Fibroblast of lung (primary cell): ENCODE measurements around the gene GPC5. TPM values are rescaled to one million over a fixed set of nuclear protein-coding genes. Genes with fewer than 3 reads are reported as not detected.

ENCODE experiments used
- DNase-seq, 2 donors: peaks; one replicate each; pipeline versions ENCODE4 v3.0.0 to v3.0.0-alpha.2; 2010; ENCODE audit warnings: low read depth in 2 of 2
- H2AFZ ChIP-seq: 2 replicates; pipeline ENCODE4 v1.5.1; 2012; ENCODE audit warnings: low read length, control low read depth, inconsistent platforms
- H3K27ac ChIP-seq: 2 replicates; pipeline ENCODE4 v1.5.1; 2011; ENCODE audit warnings: low read length, control low read depth; ENCODE audit not compliant: insufficient read depth
- H3K27me3 ChIP-seq: 2 replicates; pipeline ENCODE4 v1.5.1; 2011; ENCODE audit warnings: mild to moderate bottlenecking, low read length; ENCODE audit not compliant: control insufficient read depth, insufficient read depth
- H3K36me3 ChIP-seq: 2 replicates; pipeline ENCODE4 v1.5.1; 2011; ENCODE audit warnings: low read length; ENCODE audit not compliant: control insufficient read depth, insufficient read depth
- H3K4me1 ChIP-seq: 2 replicates; pipeline ENCODE4 v1.5.1; 2011; ENCODE audit warnings: low read length; ENCODE audit not compliant: control insufficient read depth, insufficient read depth; ENCODE audit errors: extremely low read depth
- H3K4me2 ChIP-seq: 2 replicates; pipeline ENCODE4 v1.5.1; 2011; ENCODE audit warnings: low read length, control low read depth; ENCODE audit not compliant: insufficient read depth; ENCODE audit errors: extremely low read depth
- H3K4me3 ChIP-seq, 4 experiments: fragments of 200-600 bp in 1 of 4; sonication (generic) in 1 of 4; replicated peaks in 1 of 4; 2 replicates each; pipeline ENCODE4 v1.5.1; 2011 to 2016; ENCODE audit warnings: low read length in 4 of 4, low read depth in 3 of 4, mild to moderate bottlenecking in 3 of 4, control low read depth in 2 of 4, inconsistent platforms in 1 of 4, mixed read lengths in 1 of 4; ENCODE audit not compliant: insufficient read depth in 1 of 4; ENCODE audit errors: control extremely low read depth in 1 of 4
- H3K79me2 ChIP-seq: 2 replicates; pipeline ENCODE4 v1.5.1; 2012; ENCODE audit warnings: mild to moderate bottlenecking, low read length, inconsistent platforms; ENCODE audit not compliant: control insufficient read depth, insufficient read depth
- H3K9ac ChIP-seq: 2 replicates; pipeline ENCODE4 v1.5.1; 2011; ENCODE audit warnings: mild to moderate bottlenecking, low read length, control low read depth; ENCODE audit not compliant: insufficient read depth
- H3K9me3 ChIP-seq: 2 replicates; pipeline ENCODE4 v1.5.1; 2012; ENCODE audit warnings: low read depth, low read length; ENCODE audit not compliant: control insufficient read depth, insufficient read depth
- H4K20me1 ChIP-seq: 2 replicates; pipeline ENCODE4 v1.5.1; 2011; ENCODE audit warnings: low read length; ENCODE audit not compliant: control insufficient read depth, insufficient read depth; ENCODE audit errors: extremely low read depth
- CTCF ChIP-seq, 2 donors: IDR thresholded peaks in 1 of 2; conservative IDR thresholded peaks in 1 of 2; 1 replicate in 1 of 2; 2 replicates in 1 of 2; pipeline ENCODE4 v1.5.1; 2011 to 2012; ENCODE audit warnings: low read length in 2 of 2, control low read depth in 1 of 2, inconsistent platforms in 1 of 2, low read depth in 1 of 2, mild to moderate bottlenecking in 1 of 2
- EZH2 ChIP-seq: IDR thresholded peaks from 2 replicates; pipeline ENCODE4 v1.5.1; 2012; ENCODE audit warnings: low read length, control low read depth, mild to moderate bottlenecking; ENCODE audit errors: missing control alignments
- polyA plus RNA-seq, 2 donors: library from polyadenylated mRNA; depleted of rRNA in 1 of 2; stranded (reverse) in 1 of 2; unstranded in 1 of 2; fragments of >200 nt; gene quantifications; 2 replicates each; pipeline ENCODE4 v1.2.1, GENCODE V29; 2011 to 2012; ENCODE audit warnings: missing spikeins in 1 of 2
- total RNA-seq: library from RNA; depleted of rRNA; stranded (reverse); fragments of >200 nt; gene quantifications from 2 replicates; pipeline ENCODE4 v1.2.1, GENCODE V29; 2014

The GPC5 gene
- total and polyA plus RNA-seq, 2 donors (not counting 1 experiment from before 2014, with no cell fraction given), result 0.17 TPM; not detected in 1

DNA sequence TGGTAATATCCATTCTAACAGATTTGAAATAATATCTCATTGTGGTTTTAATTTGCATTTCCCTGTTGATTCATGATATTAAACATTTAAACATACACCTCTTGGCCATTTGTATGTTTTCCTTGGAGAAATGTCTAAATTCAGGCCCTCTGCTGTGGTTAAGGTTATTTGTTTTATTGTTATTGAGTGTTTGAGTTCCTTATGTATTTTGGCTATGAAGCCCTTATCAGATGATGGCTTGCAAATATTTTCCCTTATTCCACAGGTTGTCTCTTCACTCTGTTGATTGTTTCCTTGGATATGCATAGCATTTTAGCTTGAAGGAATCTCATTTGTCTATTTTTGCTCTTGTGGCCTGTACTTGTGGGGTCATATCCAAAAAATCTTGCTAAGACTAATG lies 303.6 kb downstream of the GPC5 start:
- no peaks in the 10 kb centered on the region for H3K27me3 ChIP-seq
- TF ChIP-seq CTCF (conservative IDR thresholded peaks at IDR 0.05 in 1 of 2, IDR thresholded peaks at IDR 0.05 in 1 of 2; ENCODE audit: low read depth in 1 of 2, low read length in 2 of 2) (no peak), EZH2 (no peak)

DNA sequence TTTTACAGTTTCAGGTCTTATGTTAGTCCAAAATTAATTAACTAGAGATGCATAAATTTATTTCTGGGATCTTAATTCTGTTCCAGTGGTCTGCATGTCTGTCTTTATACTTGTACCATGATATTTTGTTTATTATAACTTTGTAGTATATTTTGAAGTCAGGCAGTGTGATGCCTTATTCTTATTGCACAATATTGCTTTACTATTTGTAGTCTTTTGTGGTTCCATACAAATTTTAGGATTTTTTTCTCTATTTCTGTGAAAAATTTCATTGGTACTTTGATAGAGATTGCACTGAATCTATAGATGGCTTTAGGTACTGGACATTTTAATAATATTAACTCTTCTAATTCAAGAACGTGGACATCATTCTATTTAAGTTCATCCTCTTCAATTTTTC lies 304.0 kb downstream of the GPC5 start:
- no peaks in the 10 kb centered on the region for H3K79me2 ChIP-seq
- no peaks in the 10 kb centered on the region for H3K4me1 ChIP-seq
- TF ChIP-seq CTCF (conservative IDR thresholded peaks at IDR 0.05 in 1 of 2, IDR thresholded peaks at IDR 0.05 in 1 of 2; ENCODE audit: low read depth in 1 of 2, low read length in 2 of 2) (no peak), EZH2 (no peak)
- no peak overlapping the region for H3K27ac ChIP-seq
- H2AFZ ChIP-seq, result no peak overlapping the region
- H3K27me3 ChIP-seq, result no peaks in the 10 kb centered on the region
- H3K4me2 ChIP-seq, result no peak overlapping the region
- DNase-seq, result no peak
- no peak overlapping the region for H3K4me3 ChIP-seq
- H3K36me3 ChIP-seq, result no peaks in the 10 kb centered on the region
- no peak overlapping the region for H3K9ac ChIP-seq
- no peaks in the 10 kb centered on the region for H4K20me1 ChIP-seq
- no peaks in the 10 kb centered on the region for H3K9me3 ChIP-seq

More for the DNA sequence above, 303.6 kb downstream of the GPC5 start:
- H3K9ac ChIP-seq, result no peak overlapping the region
- H3K4me2 ChIP-seq, result no peak overlapping the region
- DNase-seq, result no peak
- H3K79me2 ChIP-seq, result no peaks in the 10 kb centered on the region
- no peak overlapping the region for H3K27ac ChIP-seq
- H3K4me1 ChIP-seq, result no peaks in the 10 kb centered on the region
- no peaks in the 10 kb centered on the region for H4K20me1 ChIP-seq
- no peaks in the 10 kb centered on the region for H3K36me3 ChIP-seq
- H2AFZ ChIP-seq, result no peak overlapping the region
- H3K4me3 ChIP-seq, result no peak overlapping the region
- H3K9me3 ChIP-seq, result no peaks in the 10 kb centered on the region

- TF ChIP-seq EZH2, result no peak
- no peak for TF ChIP-seq CTCF (conservative IDR thresholded peaks at IDR 0.05 in 1 of 2, IDR thresholded peaks at IDR 0.05 in 1 of 2; ENCODE audit: low read depth in 1 of 2, low read length in 2 of 2)
- DNase-seq, result peak in 1 of 2 donors; percentile 6
These were observed 306.0 kb downstream of the GPC5 start for GRCh38 chr13:91704398-91704797.

More at GRCh38 chr13:91704398-91704797, 306.0 kb downstream of the GPC5 start:
- no peaks in the 10 kb centered on the region for H3K9me3 ChIP-seq
- H2AFZ ChIP-seq, result no peak overlapping the region
- H3K36me3 ChIP-seq, result no peaks in the 10 kb centered on the region
- H3K4me3 ChIP-seq, result no peak overlapping the region
- H3K4me2 ChIP-seq, result no peak overlapping the region
- H3K27me3 ChIP-seq, result no peaks in the 10 kb centered on the region
- H4K20me1 ChIP-seq, result no peaks in the 10 kb centered on the region
- H3K27ac ChIP-seq, result no peak overlapping the region
- no peaks in the 10 kb centered on the region for H3K79me2 ChIP-seq
- no peak overlapping the region for H3K9ac ChIP-seq
- H3K4me1 ChIP-seq, result no peaks in the 10 kb centered on the region
